ENCODE data around the gene NTMT1. TPM values are rescaled to one million over a fixed set of nuclear protein-coding genes. Genes with fewer than 3 reads are reported as not detected.
"Not testable (repeated sequence)": the region's sequence is repeated elsewhere in the genome, so short reads cannot be mapped to it uniquely, and the experiment has no call there.

The NTMT1 gene
- total RNA-seq, 1 donor from 2014 or later = 30.7 TPM

GRCh38 chr9:129654554-129655040 lies 28.6 kb downstream of the NTMT1 start:
- H3K9me3 Mint-ChIP-seq = no peaks in the 10 kb centered on the region
- peaks cover 4% of the 10 kb centered on the region for H3K27me3 Mint-ChIP-seq (ENCODE audit: low read depth)
- no peaks in the 10 kb centered on the region for H3K36me3 Mint-ChIP-seq
- DNase-seq (ENCODE audit: low spot score in 2 of 2, unreplicated experiment in 2 of 2) = no peak
- H3K4me1 Mint-ChIP-seq = peaks cover 28% of the 10 kb centered on the region
- no peak overlapping the region for H3K4me3 Mint-ChIP-seq
- H3K27ac Mint-ChIP-seq = peak overlapping the region; percentile 77
- TF ChIP-seq CTCF (IDR thresholded peaks at IDR 0.05; ENCODE audit: unreplicated experiment) = no peak

- Mint-ChIP-seq H3K27ac (peak overlapping the region; percentile 77), H3K36me3 (no peaks in the 10 kb centered on the region), H3K27me3 (ENCODE audit: low read depth) (peaks cover 5% of the 10 kb centered on the region), H3K4me1 (peaks cover 22% of the 10 kb centered on the region), H3K4me3 (no peak overlapping the region), H3K9me3 (no peaks in the 10 kb centered on the region)
- TF ChIP-seq CTCF (IDR thresholded peaks at IDR 0.05; ENCODE audit: unreplicated experiment) = no peak
- DNase-seq (ENCODE audit: low spot score in 2 of 2, unreplicated experiment in 2 of 2) = no peak
These were observed 29.2 kb downstream of the NTMT1 start for GRCh38 chr9:129655154-129655553.

- no peak for TF ChIP-seq CTCF (IDR thresholded peaks at IDR 0.05; ENCODE audit: unreplicated experiment)
These were observed 29.7 kb downstream of the NTMT1 start for GRCh38 chr9:129655696-129656095.

GRCh38 chr9:129656795-129657390 lies 30.9 kb downstream of the NTMT1 start:
- TF ChIP-seq CTCF (IDR thresholded peaks at IDR 0.05; ENCODE audit: unreplicated experiment) = no peak
- H3K9me3 Mint-ChIP-seq = no peaks in the 10 kb centered on the region
- no peak for DNase-seq (ENCODE audit: low spot score in 2 of 2, unreplicated experiment in 2 of 2)
- peaks cover 17% of the 10 kb centered on the region for H3K4me1 Mint-ChIP-seq
- H3K27me3 Mint-ChIP-seq (ENCODE audit: low read depth) = peaks cover 16% of the 10 kb centered on the region
- H3K27ac Mint-ChIP-seq = no peak overlapping the region
- no peak overlapping the region for H3K4me3 Mint-ChIP-seq
- no peaks in the 10 kb centered on the region for H3K36me3 Mint-ChIP-seq

More at GRCh38 chr9:129655696-129656095, 29.7 kb downstream of the NTMT1 start:
- Mint-ChIP-seq H3K27me3 (ENCODE audit: low read depth) (peaks cover 7% of the 10 kb centered on the region), H3K36me3 (no peaks in the 10 kb centered on the region), H3K9me3 (no peaks in the 10 kb centered on the region), H3K4me1 (peaks cover 20% of the 10 kb centered on the region), H3K27ac (no peak overlapping the region), H3K4me3 (no peak overlapping the region)
- DNase-seq (ENCODE audit: low spot score in 2 of 2, unreplicated experiment in 2 of 2) = no peak

DNA sequence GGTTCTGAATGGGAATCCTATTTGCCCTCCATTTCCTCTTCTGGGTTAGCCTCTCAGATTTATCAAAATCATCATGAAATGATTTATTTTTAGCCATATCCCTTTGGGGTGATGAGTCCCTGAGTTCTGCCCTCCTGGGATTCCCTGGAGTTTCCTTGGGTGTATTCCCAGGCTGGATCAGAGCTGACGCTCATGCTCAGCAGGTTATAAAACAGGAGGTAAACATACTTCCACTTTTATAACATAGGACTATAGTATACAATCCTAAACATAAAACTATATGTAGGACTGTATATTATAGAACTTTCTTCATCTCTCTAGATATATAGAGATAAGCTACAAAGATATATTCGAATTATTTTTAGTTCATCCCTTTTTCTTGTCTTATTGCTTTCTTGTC lies 35.1 kb downstream of the NTMT1 start:
- Mint-ChIP-seq H3K36me3 (no peaks in the 10 kb centered on the region), H3K27ac (no peak overlapping the region), H3K9me3 (no peaks in the 10 kb centered on the region), H3K4me1 (peaks cover 6% of the 10 kb centered on the region), H3K4me3 (no peak overlapping the region), H3K27me3 (ENCODE audit: low read depth) (peaks cover 42% of the 10 kb centered on the region)
- no peak for TF ChIP-seq CTCF (IDR thresholded peaks at IDR 0.05; ENCODE audit: unreplicated experiment)
- DNase-seq (ENCODE audit: low spot score in 2 of 2, unreplicated experiment in 2 of 2) = no peak

GRCh38 chr9:129662239-129662638 lies 36.3 kb downstream of the NTMT1 start:
- H3K36me3 Mint-ChIP-seq; DNase-seq (ENCODE audit: low spot score in 2 of 2, unreplicated experiment in 2 of 2); H3K9me3 Mint-ChIP-seq; H3K4me1 Mint-ChIP-seq; H3K27ac Mint-ChIP-seq; H3K4me3 Mint-ChIP-seq: not testable (repeated sequence)
- peaks cover 50% of the 10 kb centered on the region for H3K27me3 Mint-ChIP-seq (ENCODE audit: low read depth)

Measured in mesothelial cell of epicardium (in vitro differentiated cells).